NCI-H82 (cell line): ENCODE measurements around the gene ZBED2.
"Not testable (repeated sequence)": the region's sequence is repeated elsewhere in the genome, so short reads cannot be mapped to it uniquely, and the experiment has no call there.

Experiments used
- DNase-seq: peaks from one replicate; lab custom pipeline; 2025; lab: John Stamatoyannopoulos, UW

The ZBED2 gene, protein sequence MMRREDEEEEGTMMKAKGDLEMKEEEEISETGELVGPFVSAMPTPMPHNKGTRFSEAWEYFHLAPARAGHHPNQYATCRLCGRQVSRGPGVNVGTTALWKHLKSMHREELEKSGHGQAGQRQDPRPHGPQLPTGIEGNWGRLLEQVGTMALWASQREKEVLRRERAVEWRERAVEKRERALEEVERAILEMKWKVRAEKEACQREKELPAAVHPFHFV

DNA sequence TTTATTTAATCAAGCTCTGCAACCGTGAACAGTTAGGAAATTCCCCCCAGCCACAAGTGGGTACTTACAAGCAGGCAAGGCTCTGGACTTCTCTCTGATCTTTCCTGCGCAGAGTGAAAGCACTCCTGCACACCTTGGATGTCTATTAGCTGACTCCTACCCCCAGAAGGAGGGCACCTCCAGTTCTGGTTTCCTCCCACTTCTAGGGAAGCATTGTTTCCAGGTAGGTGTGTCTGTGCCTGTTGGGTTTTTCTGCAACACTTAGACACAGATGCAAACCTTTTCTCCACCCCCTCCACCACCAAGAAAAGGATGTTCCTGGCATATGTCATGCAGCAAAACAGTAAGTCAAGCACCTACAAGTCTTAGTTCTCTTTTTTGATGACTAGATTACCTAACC, at the start of gene ZBED2:
ZBED2 (minus strand) TSS at position 115 of the 400 bp plus-strand sequence. CDS start 1,145 bp downstream, outside the sequence.
- DNase-seq: no peak

DNA sequence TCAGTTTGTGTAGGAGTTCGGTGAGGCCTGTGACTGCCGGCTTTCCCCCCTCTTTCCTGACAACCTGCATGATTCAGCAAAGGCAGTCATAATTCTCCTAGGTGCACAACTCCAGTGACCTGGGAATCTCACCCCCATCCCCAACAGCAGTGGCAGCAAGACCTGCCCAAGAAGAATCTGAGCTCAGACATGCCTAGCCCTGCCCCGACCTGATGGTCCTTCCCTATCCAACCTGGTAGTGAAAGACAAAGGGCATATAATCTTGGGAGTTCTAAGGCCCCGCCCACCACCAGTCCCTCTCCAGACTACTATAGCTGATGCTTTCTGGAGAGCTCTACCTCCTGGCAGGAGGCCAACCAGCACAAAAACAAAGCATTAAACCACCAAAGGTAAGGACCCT, 44.2 kb upstream of the ZBED2 start:
- no peak for DNase-seq

DNA sequence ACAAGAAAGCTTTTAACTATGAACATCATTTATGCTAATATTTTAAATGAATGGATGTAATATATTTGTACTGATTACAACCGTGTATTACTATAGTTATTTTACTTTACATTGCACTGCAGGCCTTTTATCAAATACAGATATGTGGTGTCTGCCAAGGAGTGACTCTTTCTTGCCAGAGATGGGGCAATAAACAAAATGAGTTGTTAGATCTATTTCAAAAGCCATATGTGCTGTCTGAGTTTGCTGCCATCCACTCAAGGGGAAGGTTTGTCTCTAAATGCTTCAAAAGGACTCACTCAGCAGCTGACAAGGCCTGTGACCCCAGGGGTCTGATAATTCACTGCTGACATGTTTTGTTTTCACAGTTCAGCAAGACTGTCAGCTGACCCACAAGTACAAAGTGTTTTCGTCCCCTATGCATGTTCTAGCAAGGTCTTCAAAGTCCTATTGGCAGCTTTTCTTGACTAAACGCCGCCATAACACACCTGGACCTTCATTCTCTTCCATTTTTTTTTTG, 41.3 kb upstream of the ZBED2 start:
- no peak for DNase-seq

DNA sequence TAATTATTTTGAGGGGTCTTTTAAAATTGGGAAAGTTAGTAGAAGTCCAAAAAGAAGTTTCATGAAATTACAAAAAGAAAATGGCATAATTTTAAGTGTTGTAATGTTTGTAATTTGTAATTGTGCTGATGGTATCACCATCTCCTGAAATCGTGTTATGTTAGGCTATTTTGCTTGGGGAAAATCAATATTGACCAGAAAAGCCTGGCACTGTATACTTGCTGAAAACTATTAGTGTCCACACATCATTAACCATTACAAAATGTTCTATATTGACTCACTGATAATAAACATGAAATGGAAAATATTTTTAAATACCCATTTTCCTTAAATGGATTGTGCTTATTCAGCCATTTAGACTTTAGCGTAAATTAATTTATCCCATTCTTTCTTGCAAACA, 40.3 kb upstream of the ZBED2 start:
- DNase-seq: no peak

DNA sequence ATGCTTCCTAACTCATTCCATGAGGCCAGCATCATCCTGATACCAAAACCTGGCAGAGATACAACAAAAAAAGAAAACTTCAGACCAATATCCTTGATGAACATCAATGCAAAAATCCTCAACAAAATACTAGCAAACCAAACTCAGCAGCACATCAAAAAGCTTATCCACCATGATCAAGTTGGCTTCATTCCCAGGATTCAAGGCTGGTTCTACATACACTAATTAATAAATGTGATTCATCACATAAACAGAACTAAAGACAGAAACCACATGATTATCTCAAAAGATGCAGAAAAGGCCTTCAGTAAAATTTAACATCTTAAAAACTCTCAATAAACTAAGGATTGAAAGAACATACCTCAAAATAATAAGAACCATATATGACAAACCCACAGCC, 35.5 kb upstream of the ZBED2 start:
- not testable (repeated sequence) for DNase-seq

DNA sequence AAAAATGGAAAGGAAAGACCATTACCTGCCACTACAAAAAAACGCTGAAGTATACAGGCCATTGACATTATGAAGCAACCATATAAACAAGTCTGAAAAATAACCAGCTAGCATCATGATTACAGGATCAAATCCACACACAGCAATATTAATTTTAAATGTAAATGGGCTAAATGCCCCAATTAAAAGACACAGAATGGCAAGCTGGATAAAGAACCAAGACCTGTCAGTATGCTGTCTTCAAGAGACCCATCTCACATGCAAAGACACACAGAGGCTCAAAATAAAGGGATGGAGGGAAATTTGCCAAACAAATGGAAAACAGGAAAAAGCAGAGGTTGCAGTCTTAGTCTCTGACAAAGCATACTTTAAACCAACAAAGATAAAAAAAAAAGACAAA, 33.9 kb upstream of the ZBED2 start:
- not testable (repeated sequence) for DNase-seq

DNA sequence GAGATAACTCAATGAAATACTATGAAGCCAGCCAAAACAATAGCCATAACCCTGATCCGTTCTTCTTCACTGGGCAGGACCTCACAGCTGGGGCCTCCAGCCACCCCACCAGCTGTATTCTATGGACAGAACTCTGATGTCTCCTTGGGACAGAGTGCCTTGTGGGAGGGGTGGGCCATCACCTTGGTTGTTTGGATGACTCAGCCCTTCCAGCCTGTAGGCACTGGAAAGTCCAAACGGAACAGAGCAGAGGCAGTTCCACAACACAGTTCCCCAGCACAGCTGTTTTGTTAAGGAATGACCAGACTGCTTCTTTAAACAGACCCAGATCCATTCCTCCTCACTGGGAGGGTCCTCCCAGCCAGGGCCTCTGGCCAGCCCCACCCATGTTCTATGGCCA, 31.9 kb upstream of the ZBED2 start:
- no peak for DNase-seq

DNA sequence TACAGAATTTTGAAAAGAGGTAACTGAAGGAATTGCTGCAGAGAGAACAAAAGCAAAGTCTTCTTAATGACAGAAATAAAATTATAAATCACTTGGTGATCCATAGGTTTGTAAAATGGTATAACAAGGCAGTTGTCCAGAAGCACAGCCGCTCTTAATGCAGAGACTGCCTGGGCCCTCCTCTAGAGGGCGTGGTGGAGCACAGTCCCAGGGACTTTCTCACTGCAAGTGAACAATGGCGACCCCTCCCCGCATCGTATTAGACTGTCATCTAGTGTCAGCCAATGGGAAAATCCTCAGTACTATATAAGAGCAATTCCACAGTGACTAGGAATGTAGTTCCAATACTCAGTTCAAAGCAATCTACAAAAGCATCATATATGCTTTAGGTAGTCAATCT, 26.4 kb upstream of the ZBED2 start:
- DNase-seq: peak; percentile 85

DNA sequence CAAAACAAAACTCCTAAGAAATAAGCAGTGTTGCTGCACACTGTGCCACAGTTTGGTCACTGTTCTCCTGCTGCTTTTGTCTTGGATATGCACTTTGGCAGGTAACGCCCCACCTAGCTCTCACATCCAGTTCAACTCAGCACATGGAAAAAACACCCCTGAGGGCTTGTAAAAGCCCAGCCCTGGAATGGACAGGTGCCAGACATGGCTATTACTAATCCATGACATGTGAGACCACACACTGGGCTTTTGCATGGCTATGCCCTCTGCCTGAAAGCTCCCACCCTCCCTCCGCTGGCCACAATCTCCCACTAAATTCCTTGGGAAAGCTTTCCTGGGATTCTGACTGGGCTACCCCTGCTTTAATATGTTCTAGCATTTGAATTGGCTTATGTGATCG, 24.7 kb upstream of the ZBED2 start:
- DNase-seq: no peak

DNA sequence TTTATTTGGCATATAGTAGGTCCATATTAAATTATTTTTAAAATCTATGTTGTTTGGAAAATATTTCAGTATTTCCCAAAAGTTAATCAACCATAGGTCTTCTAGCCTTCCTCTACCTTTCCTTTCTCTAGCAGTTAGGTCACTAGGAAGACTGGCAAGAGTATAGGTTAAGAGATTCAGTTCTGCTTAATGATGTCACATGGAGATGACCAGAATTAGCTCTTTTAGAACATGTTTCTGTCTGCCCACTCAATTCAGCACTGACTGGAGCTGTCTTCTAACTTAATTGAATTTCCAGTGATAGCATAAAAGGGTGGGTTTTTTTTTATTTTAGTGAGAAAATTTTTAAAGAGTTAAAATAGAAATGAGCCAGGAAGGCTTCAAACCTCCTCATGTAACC, 23.8 kb upstream of the ZBED2 start:
- no peak for DNase-seq

DNA sequence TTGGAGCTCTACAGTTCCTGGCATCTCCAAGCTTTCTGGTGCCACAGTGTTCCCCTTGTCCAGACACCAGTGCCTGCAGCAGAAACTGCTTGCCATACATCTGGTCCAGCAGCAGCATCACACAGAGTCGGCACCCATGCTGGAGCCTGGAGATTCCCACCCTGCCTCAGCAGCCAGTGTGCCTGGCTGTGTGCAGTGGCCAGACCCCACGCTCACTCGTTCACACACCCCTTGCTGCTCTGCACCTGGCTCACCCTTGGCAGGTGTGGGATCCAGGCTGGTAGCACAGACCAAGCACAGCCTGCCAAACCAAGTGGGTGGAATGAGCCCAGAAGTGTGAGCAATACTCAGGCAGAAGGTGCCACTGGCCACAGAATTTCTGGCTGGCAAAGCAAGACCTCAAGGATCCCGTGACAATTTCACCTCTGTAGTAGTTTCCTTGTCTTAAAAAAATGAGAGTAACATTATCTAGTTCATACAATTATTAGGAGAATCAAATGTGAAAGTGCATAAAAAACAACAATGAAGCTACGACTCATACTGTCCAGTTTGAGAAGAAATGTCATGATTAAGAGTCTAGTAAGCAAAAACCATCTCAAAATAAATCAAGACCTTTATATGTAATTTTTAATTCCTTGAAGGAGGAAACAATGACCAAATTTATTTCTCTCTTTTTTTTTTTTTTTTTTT, 22.9 kb upstream of the ZBED2 start:
- no peak for DNase-seq

DNA sequence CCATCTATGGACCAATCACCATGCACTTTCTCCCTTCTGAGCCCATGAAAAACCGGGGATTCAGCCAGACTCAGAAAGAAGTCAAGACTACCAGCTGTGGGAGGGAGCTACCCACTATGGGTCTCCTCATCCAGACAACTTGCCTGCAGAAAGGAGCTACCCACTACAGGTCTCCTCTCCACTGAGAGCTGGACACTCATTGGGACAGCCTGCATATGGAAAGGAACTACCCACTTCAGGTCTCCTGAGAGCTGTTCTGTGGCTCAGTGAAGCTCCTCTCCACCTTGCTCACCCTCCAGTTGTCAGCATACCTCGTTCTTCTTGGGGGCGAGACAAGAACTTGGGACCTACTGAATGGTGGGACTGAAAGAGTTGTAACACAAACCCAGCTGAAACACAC, 22.3 kb upstream of the ZBED2 start:
- no peak for DNase-seq

DNA sequence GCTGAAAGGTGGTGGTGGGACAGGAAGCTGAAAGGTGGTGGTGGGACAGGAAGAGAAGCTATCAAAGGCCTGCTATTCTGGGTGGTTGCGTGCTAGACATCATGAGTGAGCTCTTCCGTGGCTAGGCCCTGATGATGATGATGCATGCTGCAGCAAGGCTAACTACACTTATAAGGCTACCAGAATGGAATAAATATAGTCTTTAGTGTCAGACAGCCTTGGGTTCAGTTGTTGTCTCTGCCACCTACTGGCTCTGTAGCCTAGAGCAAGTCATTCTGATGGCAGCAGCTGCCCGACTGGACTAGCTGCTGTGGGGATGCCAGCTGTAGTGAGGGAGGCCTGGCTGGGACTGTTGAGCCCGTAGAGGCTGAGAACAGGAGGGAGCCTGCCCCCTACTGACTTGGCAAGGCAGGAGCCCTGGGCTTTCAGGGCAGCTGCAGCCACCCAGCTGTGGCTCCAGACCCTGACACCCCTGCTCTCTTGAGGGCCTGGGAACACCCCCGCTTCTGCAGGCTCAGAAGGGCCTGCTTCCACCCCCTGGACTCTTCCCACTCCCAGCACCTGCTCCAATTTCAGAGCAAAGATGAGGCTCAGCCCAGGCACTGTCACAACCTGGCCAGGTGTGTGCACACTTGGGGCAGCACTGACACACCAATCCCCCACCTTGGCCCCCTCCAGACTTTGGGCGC, 21.4 kb upstream of the ZBED2 start:
- DNase-seq: peak; percentile 38

DNA sequence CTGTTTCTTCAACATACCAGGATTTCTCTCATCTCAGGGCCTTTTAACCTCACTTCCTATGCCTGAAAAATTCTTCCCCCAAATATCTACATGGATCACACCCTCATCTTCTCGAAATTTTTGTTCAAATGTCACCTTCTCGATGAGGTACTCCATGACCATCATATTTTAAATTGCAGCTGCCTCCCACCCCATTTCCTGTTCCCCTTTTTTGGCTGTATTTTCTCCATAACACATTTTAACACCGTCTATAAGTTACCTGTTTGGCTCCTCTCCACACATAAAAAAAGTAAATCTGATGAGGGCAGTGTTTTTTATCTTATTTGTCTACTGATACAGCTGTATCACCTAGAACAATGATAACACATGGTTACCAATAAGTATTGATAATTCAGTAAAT, 20.7 kb upstream of the ZBED2 start:
- no peak for DNase-seq

DNA sequence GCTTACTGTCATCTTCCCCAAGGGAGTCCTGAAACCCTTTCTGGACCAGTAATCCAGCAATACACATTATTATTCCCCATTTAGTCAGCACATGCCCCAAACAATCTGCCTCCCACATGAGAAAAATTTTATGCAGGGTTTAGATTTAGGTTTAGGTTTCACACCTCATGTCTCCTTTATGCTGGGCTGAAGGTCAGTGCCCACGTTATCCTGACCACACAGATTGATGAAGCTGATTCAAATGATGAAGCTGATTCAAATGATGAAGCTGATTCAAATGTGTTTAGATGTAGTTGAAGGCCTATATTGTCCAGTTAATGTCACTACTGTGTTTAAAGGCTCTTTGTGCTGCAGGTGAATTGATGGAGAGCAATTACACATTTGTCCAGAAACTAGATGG, 18.1 kb upstream of the ZBED2 start:
- DNase-seq: no peak

DNA sequence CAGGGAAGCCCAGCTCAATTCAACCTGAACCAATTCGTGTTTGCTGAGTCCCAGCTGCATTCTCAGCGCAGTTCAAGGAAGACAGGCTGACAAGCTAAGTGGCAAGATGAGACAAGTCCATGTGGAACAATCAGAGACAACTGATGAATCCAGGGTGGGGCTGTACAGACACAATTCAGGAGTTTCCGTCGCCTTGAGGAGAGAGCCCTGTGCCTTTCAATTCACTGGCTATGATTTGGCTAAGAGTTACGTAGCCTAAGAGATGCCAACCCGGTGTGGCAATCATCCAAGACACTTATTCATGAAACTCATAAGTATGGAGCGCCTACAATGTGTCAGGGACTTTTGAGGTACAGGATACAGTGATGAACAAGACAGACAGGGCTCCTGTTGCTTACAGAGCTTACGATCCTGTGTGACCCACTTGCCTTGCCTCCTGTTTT, 15.5 kb upstream of the ZBED2 start:
- no peak for DNase-seq

DNA sequence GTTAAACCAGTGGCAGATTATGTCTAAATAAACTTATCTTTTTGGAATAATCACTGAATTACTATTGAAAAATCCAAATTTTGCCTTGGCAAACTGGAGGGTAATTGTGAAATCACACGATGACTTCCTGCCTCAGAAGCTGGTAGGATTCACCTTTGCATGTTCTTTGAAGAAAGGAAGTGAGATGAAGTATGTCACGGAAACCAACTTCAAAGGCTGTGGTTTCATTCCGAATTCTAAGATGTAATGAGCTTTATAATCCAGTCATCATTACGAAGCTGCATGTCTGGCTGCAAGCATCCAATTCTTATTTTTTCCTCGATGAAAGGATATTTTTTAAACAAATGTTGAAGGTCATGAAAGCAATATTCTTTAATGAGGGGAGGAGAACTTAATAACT, 15.0 kb upstream of the ZBED2 start:
- DNase-seq: no peak

DNA sequence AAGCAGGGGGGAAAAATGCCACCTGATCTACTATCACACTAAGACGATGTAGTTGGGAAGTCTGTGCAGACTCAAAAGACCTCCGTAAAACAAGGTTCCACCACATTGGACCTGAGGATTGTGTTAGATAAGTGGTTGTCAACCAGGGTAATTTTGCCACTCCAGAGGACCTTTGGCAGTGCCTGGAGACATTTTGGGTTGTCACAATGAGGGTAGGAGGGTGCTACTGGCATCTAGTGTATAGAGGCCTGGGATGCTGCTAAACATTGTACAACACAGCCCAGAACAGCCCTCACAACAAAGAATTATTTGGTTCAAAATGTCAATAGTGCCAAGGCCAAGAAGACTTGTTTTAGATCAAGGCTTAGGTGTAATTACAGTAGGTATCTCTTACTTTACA, 14.6 kb upstream of the ZBED2 start:
- DNase-seq: no peak

DNA sequence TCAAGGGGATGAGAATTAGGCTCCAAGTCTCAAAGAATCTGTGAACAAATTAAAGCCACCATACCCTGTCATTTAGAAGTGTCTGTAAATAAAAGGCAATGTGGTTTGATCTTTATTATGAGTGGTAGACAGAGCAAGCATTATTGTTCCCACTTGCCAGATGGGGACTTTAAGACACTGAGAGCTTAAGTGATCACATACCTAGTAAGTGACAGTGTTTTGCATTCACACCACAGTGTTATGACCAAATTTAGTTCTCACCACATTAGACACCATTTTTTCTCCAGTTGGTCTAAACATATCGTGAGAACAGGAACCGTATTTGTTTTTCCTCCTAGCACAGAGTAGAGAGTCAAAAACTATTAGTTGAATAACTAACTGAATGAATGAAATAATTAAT, 13.2 kb upstream of the ZBED2 start:
- DNase-seq: no peak

DNA sequence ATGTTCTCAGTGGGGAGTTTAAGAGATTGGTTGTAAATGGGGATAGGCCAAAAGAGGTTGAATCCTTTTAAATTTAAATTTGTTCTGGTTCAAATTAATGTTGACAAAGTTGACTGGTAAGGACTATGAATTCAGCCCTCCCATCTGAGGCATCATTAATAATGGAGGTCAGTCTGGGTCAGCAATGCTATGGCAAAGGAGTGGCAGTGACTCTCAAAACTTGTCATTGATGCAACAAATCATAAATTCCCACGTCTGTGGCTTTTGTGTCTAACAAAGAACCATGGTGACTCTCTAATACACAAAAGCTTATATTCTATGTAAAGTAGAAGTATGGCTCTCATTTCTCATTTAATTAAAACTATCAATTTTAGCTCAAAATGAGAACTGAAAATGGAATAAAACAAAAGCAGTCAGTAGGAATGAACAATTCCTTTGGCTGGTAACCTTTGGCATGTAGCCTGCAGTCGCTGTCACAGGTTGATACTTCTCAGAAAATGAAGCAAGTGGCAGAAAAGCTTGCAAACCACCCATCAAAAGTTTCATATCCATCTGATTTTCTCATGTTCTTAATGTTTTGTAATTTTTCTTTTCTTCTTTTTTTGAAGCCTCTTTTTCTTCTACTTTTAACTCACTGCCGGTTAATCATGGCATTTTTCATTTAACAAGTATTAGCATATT, 12.2 kb upstream of the ZBED2 start:
- DNase-seq: no peak

DNA sequence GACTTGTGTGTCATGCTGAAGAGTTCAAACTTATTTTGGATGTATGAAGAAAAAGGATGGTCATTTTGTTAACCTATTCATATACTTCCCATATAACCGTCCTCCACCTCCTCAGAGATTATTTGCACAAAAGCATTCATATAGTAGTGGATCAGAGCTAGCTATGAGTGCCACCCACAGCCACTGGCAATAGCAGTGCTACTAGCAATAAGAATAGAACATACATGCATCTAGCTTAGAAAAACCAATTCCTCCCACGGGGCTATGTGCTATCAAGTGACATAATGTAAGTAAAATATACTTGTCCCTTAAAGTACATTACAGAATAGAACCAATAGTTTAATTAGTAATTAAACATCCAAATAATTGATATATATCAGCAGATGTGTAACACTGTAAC, 10.3 kb upstream of the ZBED2 start:
- DNase-seq: no peak

DNA sequence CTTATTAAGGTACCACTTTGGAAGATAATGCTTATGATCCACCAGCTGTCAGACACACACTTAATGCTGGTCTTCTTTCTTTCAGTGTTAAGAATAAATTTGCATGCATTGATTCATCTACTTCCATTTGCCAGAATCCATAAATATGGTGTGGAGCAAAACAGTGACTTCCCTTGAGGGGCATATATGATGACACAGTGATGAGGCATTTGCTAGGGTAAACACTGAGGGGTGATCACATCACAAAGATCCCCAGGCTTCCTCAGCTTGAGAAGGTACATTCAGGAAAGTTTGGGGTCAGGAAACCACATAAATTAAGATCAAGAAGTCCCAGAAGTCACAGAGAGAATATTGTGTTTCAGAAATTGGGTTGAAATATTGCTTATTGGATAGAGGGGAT, 9.9 kb upstream of the ZBED2 start:
- DNase-seq: no peak

DNA sequence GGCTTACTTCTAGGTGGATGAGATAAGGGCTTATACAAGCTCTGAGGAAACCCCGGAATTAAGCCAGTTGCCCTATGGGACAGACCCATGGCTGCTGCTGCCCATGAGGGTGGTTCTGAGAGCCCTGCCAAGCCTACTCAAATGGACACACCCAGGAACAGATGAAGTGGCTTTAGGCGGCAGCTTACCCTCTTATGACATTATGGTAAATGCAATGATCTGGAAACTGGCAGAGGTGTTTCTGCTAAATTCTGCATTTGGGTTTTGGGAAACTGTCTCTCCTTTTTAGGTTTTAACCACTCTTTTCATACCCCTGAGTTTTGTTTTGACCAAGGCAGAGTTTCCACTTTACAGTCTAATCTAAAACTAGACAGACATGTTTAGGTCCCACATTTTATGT, 9.0 kb upstream of the ZBED2 start:
- DNase-seq: no peak
